ENCODE results near the gene PCDHAC2.

The PCDHAC2 gene

DNA sequence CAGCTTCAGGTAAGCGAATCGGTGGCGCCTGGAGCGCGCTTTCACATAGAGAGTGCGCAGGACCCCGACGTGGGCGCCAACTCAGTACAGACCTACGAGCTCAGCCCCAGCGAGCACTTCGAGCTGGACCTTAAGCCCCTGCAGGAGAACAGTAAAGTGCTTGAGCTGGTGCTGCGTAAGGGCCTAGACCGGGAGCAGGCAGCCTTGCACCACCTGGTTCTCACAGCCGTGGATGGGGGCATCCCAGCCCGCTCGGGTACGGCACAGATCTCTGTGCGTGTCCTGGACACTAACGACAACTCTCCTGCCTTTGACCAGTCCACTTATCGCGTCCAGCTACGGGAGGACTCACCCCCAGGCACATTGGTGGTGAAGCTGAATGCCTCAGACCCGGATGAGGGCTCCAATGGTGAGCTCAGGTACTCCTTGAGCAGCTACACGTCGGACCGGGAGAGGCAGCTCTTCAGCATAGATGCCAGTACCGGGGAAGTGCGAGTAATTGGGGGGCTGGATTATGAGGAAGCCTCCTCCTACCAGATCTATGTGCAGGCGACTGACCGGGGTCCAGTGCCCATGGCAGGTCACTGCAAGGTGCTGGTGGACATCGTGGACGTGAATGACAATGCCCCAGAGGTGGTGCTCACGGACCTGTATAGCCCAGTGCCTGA lies 1.1 kb downstream of the PCDHAC2 start:
- DNase-seq (ENCODE audit: low spot score): no peak
- in situ Hi-C loops (cut with MboI; ENCODE audit: low sequenced_read_pairs, unreplicated experiment): no loop called here
- TF ChIP-seq, protein P1, sequence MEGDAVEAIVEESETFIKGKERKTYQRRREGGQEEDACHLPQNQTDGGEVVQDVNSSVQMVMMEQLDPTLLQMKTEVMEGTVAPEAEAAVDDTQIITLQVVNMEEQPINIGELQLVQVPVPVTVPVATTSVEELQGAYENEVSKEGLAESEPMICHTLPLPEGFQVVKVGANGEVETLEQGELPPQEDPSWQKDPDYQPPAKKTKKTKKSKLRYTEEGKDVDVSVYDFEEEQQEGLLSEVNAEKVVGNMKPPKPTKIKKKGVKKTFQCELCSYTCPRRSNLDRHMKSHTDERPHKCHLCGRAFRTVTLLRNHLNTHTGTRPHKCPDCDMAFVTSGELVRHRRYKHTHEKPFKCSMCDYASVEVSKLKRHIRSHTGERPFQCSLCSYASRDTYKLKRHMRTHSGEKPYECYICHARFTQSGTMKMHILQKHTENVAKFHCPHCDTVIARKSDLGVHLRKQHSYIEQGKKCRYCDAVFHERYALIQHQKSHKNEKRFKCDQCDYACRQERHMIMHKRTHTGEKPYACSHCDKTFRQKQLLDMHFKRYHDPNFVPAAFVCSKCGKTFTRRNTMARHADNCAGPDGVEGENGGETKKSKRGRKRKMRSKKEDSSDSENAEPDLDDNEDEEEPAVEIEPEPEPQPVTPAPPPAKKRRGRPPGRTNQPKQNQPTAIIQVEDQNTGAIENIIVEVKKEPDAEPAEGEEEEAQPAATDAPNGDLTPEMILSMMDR (IDR thresholded peaks at IDR 0.05; ENCODE audit: borderline replicate concordance, control extremely low read depth, extremely low read depth, insufficient read depth, missing control alignments): no peak

- TF ChIP-seq, protein P1 (IDR thresholded peaks at IDR 0.05; ENCODE audit: borderline replicate concordance, control extremely low read depth, extremely low read depth, insufficient read depth, missing control alignments): no peak
- no peak for DNase-seq (ENCODE audit: low spot score)
- in situ Hi-C loops (cut with MboI; ENCODE audit: low sequenced_read_pairs, unreplicated experiment): no loop called here
Measured at GRCh38 chr5:140969880-140970279, 3.6 kb downstream of the PCDHAC2 start.

DNA sequence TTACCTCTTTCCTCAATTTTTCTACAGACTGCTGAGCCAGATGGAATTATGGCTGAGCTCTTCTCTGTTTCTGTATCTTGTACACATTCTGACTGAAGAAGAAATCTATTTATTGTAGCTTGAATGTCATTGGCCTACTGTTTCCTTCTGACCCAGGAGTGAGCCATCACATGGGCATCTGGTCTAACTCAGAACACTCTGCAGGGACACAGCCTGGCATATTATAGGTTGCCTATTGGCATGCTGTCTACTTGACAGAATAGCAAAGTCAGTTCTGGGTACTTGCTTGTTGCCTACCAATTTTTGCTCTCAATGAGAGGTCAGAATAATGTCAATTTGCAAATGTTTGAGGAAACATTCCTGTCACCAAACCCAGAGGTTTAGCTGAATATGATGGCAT lies 7.3 kb downstream of the PCDHAC2 start:
- TF ChIP-seq, protein P1 (IDR thresholded peaks at IDR 0.05; ENCODE audit: borderline replicate concordance, control extremely low read depth, extremely low read depth, insufficient read depth, missing control alignments): no peak
- DNase-seq (ENCODE audit: low spot score): no peak
- in situ Hi-C loops (cut with MboI; ENCODE audit: low sequenced_read_pairs, unreplicated experiment): no loop called here

DNA sequence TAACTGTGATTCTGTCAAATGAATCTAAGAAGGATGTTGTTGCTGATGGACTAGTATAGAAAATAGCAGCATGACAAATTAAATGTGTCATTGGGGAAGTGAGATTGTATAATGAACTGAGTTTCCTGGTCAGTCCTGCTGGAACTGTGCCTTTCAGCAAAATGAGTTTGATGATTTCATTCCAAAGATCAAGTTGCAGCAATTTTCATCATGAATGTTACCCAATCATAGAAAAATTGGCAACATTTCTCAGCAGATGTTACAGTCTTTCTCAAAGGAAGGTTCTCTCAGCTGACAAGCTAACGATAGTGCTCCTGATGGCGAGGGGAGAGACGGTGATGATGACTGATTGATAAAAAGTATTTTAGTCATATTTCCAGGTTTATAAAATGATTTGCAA lies 10.7 kb downstream of the PCDHAC2 start:
- in situ Hi-C loops (cut with MboI; ENCODE audit: low sequenced_read_pairs, unreplicated experiment): no loop called here
- TF ChIP-seq, protein P1 (IDR thresholded peaks at IDR 0.05; ENCODE audit: borderline replicate concordance, control extremely low read depth, extremely low read depth, insufficient read depth, missing control alignments): no peak
- DNase-seq (ENCODE audit: low spot score): no peak

DNA sequence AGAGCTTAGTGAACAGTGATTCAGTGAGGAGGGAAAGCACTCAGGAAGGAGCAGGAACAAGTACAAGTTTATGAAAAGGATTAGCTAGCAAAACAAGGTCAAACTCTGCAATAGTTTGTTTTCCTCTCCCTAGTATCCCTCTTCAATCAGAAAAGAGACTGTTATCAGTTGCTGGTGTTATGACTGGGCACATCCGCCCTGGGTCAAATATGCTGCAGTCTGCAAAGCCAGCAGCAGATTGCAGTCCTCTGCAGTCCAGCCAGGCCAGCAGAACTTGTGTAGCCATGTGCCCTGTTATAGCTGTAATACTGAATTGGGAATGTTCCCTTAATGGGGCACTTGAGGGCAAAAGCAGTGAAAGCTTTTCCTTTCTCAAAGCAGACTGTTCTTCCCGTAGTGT lies 12.0 kb downstream of the PCDHAC2 start:
- TF ChIP-seq, protein P1 (IDR thresholded peaks at IDR 0.05; ENCODE audit: borderline replicate concordance, control extremely low read depth, extremely low read depth, insufficient read depth, missing control alignments): no peak
- in situ Hi-C loops (cut with MboI; ENCODE audit: low sequenced_read_pairs, unreplicated experiment): no loop called here
- no peak for DNase-seq (ENCODE audit: low spot score)

GRCh38 chr5:140978983-140979382 lies 12.7 kb downstream of the PCDHAC2 start:
- TF ChIP-seq, protein P1 (IDR thresholded peaks at IDR 0.05; ENCODE audit: borderline replicate concordance, control extremely low read depth, extremely low read depth, insufficient read depth, missing control alignments): no peak
- in situ Hi-C loops (cut with MboI; ENCODE audit: low sequenced_read_pairs, unreplicated experiment): no loop called here
- DNase-seq (ENCODE audit: low spot score): no peak
